HG02759 (cell line): ENCODE results near the gene MRAS.
"Not testable (repeated sequence)": the region's sequence is repeated elsewhere in the genome, so short reads cannot be mapped to it uniquely, and the experiment has no call there.

Experiments
- ATAC-seq: cut with Tn5 transposase; IDR thresholded peaks from one replicate; pipeline ENCODE4 v1.9.1; 2021; ENCODE audit warnings: mild to moderate bottlenecking, moderate library complexity; ENCODE audit not compliant: unreplicated experiment

Gene MRAS

GRCh38 chr3:138442433-138442832 lies 94.1 kb downstream of the MRAS start:
- ATAC-seq = no peak

GRCh38 chr3:138443091-138443490 lies 94.7 kb downstream of the MRAS start:
- ATAC-seq = no peak

- no peak for ATAC-seq
Measured at GRCh38 chr3:138443521-138444503, 95.4 kb downstream of the MRAS start.

GRCh38 chr3:138445236-138445635 lies 96.9 kb downstream of the MRAS start:
- no peak for ATAC-seq

GRCh38 chr3:138445654-138446053 lies 97.3 kb downstream of the MRAS start:
- ATAC-seq = no peak

GRCh38 chr3:138448631-138449030 lies 100.3 kb downstream of the MRAS start:
- ATAC-seq = no peak

- no peak for ATAC-seq
Measured at GRCh38 chr3:138449490-138449889, 101.1 kb downstream of the MRAS start.

- no peak for ATAC-seq
Measured at GRCh38 chr3:138450181-138450580, 101.8 kb downstream of the MRAS start.

GRCh38 chr3:138450704-138451424 lies 102.5 kb downstream of the MRAS start:
- no peak for ATAC-seq

- no peak for ATAC-seq
Measured at GRCh38 chr3:138451595-138452162, 103.3 kb downstream of the MRAS start.

- ATAC-seq = no peak
Measured at GRCh38 chr3:138452436-138452835, 104.1 kb downstream of the MRAS start.

GRCh38 chr3:138453940-138454339 lies 105.6 kb downstream of the MRAS start:
- ATAC-seq = not testable (repeated sequence)
